ENCODE measurements around the gene REXO5. TPM values are rescaled to one million over a fixed set of nuclear protein-coding genes. Genes with fewer than 3 reads are reported as not detected.

The REXO5 gene
- total RNA-seq, 1 donor from 2014 or later: 5.9 TPM

DNA sequence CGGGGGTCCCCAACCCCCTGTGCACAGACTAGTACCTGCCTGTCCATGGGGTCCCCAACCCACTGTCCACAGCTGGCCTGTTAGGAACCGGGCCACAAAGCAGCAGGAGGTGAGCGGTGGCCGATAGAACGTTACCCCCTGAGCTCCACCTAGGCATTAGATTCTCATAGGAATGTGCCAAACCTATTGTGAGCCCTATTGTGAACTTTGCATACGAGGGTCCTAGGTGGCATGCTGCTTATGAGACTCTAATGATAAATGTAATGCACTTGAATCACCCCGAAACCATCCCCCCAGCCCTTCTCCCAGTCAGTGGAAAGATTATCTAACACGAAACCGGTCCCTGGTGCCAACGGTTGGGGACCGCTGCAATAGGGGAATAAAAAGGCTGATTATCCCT lies 1.5 kb downstream of the REXO5 start:
- H3K36me3 Mint-ChIP-seq (ENCODE audit: unreplicated experiment): no peaks in the 10 kb centered on the region
- no peak for DNase-seq
- TF ChIP-seq, protein P1, sequence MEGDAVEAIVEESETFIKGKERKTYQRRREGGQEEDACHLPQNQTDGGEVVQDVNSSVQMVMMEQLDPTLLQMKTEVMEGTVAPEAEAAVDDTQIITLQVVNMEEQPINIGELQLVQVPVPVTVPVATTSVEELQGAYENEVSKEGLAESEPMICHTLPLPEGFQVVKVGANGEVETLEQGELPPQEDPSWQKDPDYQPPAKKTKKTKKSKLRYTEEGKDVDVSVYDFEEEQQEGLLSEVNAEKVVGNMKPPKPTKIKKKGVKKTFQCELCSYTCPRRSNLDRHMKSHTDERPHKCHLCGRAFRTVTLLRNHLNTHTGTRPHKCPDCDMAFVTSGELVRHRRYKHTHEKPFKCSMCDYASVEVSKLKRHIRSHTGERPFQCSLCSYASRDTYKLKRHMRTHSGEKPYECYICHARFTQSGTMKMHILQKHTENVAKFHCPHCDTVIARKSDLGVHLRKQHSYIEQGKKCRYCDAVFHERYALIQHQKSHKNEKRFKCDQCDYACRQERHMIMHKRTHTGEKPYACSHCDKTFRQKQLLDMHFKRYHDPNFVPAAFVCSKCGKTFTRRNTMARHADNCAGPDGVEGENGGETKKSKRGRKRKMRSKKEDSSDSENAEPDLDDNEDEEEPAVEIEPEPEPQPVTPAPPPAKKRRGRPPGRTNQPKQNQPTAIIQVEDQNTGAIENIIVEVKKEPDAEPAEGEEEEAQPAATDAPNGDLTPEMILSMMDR (IDR thresholded peaks at IDR 0.05; ENCODE audit: partially characterized antibody, unreplicated experiment): no peak
- H3K9me3 Mint-ChIP-seq (ENCODE audit: unreplicated experiment): no peaks in the 10 kb centered on the region
- no peaks in the 10 kb centered on the region for H3K27me3 Mint-ChIP-seq (ENCODE audit: unreplicated experiment)
- peak overlapping the region; percentile 98 for H3K4me3 Mint-ChIP-seq (ENCODE audit: unreplicated experiment)
- no peak overlapping the region for H3K27ac Mint-ChIP-seq (ENCODE audit: unreplicated experiment)
- no peaks in the 10 kb centered on the region for H3K4me1 Mint-ChIP-seq (ENCODE audit: low read depth, unreplicated experiment)

DNA sequence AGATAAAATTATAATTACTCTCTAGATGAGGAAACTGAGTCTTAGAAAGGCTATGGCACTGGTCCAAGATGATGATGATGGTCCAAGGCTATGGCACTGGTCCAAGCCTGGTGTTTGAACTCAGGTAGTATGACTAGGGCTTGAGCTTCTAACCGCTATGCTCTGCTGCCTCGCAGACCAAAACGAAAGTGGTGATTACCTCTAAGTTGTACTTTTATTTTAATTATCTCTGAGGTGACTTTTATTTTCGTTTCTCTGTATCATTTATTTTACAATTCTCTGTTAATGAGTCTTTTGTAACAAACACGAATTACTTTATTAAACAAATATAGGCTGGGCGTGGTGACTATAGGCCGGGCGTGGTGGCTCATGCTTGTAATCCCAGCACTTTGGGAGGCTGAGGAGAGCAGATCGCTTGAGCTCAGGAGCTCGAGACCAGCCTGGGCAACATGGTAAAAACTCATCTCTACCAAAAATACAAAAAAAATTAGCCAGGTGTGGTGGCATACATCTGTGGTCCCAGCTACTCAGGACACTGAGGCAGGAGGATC lies 5.6 kb downstream of the REXO5 start:
- peaks cover 2% of the 10 kb centered on the region for H3K4me1 Mint-ChIP-seq (ENCODE audit: low read depth, unreplicated experiment)
- no peaks in the 10 kb centered on the region for H3K36me3 Mint-ChIP-seq (ENCODE audit: unreplicated experiment)
- no peaks in the 10 kb centered on the region for H3K9me3 Mint-ChIP-seq (ENCODE audit: unreplicated experiment)
- no peaks in the 10 kb centered on the region for H3K27me3 Mint-ChIP-seq (ENCODE audit: unreplicated experiment)
- no peak overlapping the region for H3K27ac Mint-ChIP-seq (ENCODE audit: unreplicated experiment)
- TF ChIP-seq, protein P1 (IDR thresholded peaks at IDR 0.05; ENCODE audit: partially characterized antibody, unreplicated experiment): no peak
- H3K4me3 Mint-ChIP-seq (ENCODE audit: unreplicated experiment): no peak overlapping the region
- DNase-seq: no peak

DNA sequence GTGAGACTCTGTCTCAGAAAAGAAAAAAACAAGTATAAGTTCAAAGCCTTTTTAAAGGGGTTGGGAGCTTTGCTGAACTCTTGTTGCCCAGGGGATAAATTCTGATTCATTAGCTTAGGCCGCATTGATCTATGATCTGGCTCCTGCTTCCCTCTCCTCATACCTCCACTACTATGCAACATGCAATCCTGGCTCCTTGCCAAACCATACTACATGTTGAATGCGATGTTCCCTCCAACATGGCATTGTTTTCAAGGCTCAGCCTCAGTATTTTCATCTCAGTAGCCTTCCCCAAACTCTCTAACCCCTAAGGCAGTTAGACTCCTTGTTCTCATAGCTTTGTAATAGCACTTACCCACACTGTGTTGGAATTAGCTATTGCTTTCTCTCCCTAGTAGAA lies 6.2 kb downstream of the REXO5 start:
- Mint-ChIP-seq H3K4me1 (ENCODE audit: low read depth, unreplicated experiment) (peaks cover 2% of the 10 kb centered on the region), H3K9me3 (ENCODE audit: unreplicated experiment) (no peaks in the 10 kb centered on the region), H3K36me3 (ENCODE audit: unreplicated experiment) (no peaks in the 10 kb centered on the region), H3K27ac (ENCODE audit: unreplicated experiment) (no peak overlapping the region), H3K27me3 (ENCODE audit: unreplicated experiment) (no peaks in the 10 kb centered on the region), H3K4me3 (ENCODE audit: unreplicated experiment) (no peak overlapping the region)
- no peak for DNase-seq
- TF ChIP-seq, protein P1 (IDR thresholded peaks at IDR 0.05; ENCODE audit: partially characterized antibody, unreplicated experiment): no peak

DNA sequence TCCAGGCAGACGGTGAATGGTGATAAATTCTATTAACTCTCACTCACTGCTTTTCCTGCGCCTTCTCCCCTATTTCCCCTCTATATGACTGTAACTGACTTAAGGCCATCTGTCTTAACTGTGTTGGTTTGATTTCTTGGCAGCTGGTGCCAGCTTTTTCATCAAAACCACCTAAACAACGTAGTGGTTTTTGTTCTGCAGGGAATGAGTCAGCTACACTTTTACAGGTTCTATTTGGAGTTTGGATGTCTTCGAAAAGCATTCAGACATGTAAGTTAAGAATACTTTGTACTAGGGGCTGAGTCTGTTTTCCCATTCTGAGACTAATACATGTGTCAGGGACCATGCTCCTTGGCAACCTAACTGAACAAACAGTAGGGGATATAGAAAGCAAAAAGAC lies 8.5 kb downstream of the REXO5 start:
- Mint-ChIP-seq H3K27ac (ENCODE audit: unreplicated experiment) (no peak overlapping the region), H3K9me3 (ENCODE audit: unreplicated experiment) (no peaks in the 10 kb centered on the region), H3K4me3 (ENCODE audit: unreplicated experiment) (no peak overlapping the region), H3K36me3 (ENCODE audit: unreplicated experiment) (no peaks in the 10 kb centered on the region), H3K27me3 (ENCODE audit: unreplicated experiment) (no peaks in the 10 kb centered on the region), H3K4me1 (ENCODE audit: low read depth, unreplicated experiment) (peaks cover 2% of the 10 kb centered on the region)
- TF ChIP-seq, protein P1 (IDR thresholded peaks at IDR 0.05; ENCODE audit: partially characterized antibody, unreplicated experiment): no peak
- DNase-seq: no peak

DNA sequence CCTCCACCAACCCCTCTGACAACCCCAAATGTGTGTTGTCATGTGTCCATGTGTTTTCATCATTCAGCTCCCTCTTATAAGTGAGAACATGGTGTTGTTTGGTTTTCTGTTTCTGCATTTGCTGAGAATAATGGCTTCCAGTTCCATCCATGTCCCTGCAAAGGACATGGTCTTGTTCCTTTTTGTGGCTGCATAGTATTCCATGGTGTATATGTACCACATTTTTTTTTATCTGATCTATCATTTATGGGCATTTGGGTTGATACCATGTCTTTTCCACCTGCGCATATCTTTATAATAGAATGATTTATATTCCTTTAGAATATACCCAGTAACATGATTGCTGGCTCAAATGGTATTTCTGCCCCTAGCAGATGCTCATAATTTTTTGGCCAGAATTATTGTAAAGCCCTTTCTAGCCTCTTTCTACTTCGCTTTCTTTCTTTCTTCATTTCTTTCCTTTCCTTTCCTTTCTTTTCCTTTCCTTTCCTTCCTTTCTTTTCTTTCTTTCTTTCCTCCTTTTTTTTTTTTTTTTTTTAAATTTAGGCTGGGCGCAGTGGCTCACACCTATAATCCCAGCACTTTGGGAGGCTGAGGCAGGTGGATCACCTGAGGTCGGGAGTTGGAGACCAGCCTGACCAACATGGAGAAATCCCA lies 12.7 kb downstream of the REXO5 start:
- peaks cover 2% of the 10 kb centered on the region for H3K4me1 Mint-ChIP-seq (ENCODE audit: low read depth, unreplicated experiment)
- no peak for DNase-seq
- H3K9me3 Mint-ChIP-seq (ENCODE audit: unreplicated experiment): no peaks in the 10 kb centered on the region
- no peaks in the 10 kb centered on the region for H3K27me3 Mint-ChIP-seq (ENCODE audit: unreplicated experiment)
- no peaks in the 10 kb centered on the region for H3K36me3 Mint-ChIP-seq (ENCODE audit: unreplicated experiment)
- H3K4me3 Mint-ChIP-seq (ENCODE audit: unreplicated experiment): no peak overlapping the region
- TF ChIP-seq, protein P1 (IDR thresholded peaks at IDR 0.05; ENCODE audit: partially characterized antibody, unreplicated experiment): no peak
- H3K27ac Mint-ChIP-seq (ENCODE audit: unreplicated experiment): no peak overlapping the region

Data from glutamatergic neuron (in vitro differentiated cells).